ENCODE results near the gene SIGLEC1.

SIGLEC1 gene

DNA sequence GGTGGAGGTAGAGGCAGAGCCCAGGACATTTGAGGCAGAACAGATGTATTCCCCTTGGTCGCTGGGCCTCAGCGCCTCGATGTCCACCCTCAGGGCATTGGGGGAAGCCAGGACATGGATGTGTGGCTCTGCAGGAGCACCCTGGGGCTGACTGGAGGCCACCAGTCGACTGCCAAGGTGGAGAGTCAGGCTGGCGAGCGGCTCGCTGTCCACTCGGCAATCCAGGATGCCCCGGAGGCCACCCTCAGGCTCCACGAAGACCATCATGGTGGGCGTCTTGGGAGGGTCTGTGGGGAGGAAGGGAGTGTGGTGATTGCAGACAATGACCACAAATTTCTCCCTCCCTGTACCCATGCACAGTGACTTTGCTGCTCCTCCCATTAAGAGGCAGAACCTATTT lies 22.4 kb downstream of the SIGLEC1 start:
- DNase-seq: no peak
- intact Hi-C loops (cut with DNase I): no loop called here

DNA sequence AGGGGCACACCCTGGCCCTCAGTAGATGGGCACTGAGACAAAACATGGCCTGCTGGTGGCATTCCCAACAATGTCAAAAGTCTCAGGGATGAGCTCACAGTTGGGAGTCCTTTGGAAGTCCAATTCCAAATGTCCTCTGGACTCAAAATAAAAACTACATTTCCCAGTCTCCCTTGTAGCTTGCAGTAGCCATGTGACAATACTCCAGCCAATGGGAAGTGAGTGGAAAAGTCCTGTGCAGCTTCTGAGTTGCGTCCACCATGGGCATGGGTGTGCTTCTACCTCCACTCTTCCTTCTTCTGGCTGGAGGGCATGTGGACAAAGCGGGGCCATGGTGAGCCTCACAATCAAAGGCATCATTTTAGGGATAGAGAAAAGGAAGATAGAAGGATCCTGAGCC lies 24.7 kb downstream of the SIGLEC1 start:
- peak in 9 of 42 donors; percentile 7 to 48 (median 30) for DNase-seq

GRCh38 chr20:3686867-3687321 lies 25.5 kb downstream of the SIGLEC1 start:
- intact Hi-C loops (cut with DNase I): no loop called here
- peak in 38 of 42 donors; percentile 13 to 82 (median 56) for DNase-seq

More for the DNA sequence above, 24.7 kb downstream of the SIGLEC1 start:
- intact Hi-C loops (cut with DNase I): no loop called here

GRCh38 chr20:3686421-3686820 lies 26.0 kb downstream of the SIGLEC1 start:
- DNase-seq: no peak
- intact Hi-C loops (cut with DNase I): no loop called here

DNA sequence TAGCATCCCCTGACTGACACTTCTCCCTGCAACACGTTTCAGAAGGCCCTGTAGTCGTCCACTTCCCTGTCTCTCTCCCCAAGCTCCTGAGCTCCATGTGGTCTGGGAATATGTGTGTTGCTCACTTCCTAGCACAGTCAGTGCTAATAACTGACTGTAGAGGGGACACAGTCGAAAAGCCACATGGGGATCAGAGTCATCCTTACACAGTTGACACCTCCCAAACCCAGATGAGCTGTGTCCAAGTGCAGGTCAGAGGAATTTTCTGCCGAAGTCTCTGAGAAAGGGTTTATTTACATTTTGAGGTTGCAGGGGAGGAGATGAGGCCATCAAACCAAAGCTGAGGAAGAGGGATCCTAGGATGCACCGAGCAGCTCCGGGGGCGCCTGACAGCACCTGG lies 27.1 kb downstream of the SIGLEC1 start:
- intact Hi-C loops (cut with DNase I): no loop called here
- no peak for DNase-seq

DNA sequence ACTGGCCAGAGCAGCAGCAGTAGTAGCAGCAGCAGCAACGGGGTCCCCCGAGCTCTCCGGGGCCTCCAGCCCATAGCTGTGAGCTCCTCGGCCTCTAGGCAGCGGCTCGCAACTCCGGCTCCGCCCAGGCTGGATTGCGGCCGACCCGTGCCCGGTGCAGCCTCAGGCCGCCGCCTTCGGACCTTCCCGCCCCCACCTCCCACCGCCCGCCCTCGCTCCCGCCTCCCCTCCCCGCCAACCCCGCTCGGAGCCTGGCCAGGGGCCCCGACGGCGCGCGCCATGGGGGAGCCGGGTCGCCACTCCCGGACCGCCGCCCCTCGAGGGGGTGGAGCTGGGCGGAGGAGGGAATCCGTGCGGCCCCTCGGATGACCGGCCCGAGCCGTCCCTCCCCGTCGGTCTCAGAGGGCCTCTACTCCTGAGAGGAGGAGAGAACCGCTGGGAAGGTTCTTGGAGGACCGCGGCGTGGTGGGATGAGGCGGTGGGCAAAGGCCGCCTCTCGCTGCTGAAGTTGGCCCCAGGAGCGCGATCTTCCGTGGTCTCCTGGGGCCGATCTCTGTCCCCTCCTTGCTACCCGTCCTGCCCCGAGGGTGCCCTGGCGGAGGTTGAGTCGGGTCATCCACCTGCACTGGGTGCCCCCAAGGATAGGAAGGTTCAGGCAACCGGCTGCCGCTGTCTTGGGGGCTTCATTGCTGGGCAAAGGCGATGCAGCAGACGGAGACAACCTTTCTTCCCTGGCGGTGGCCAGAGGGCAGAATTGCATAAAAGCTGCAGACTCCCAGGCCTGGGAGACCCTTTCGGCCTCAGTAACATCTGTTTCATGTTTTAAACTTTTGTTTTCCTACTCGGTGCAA lies 30.2 kb downstream of the SIGLEC1 start, which contains the start of gene ADAM33:
TSS of gene ADAM33 (minus strand) at position 80 of the 851 bp plus-strand sequence. CDS start at position 74, 6 bp downstream.
- intact Hi-C loops (cut with DNase I): no loop called here
- DNase-seq: no peak

DNA sequence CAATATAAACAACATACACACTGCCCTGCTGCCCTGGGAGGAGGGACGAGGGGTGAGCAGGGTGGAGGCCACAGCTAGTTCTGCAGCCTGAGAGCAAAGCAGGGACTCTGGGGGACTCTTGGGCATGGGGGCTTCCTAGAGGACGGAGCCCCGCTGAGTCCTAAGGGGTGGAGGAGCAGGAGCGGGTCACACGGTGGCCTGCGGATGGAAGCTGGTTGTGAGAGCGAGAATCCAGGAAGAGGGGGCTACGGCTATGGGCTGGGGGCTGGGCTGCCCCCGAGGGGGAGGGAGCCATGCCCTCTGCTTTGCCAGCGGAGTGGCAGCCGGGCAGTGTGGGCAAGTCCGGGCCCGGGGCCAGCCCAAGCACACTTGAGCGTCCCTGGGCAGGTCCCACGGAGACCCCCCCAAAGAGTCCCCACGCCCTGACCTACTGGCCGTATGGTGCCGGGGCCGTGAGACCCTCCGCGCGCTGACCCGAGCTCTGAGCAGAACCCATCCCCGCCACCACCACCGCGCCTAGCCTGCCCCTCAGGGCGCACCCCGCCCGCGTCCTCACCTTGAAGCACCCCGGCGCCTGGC lies 31.0 kb downstream of the SIGLEC1 start:
- no peak for DNase-seq
- intact Hi-C loops (cut with DNase I): no loop called here

GRCh38 chr20:3680701-3681351 lies 31.6 kb downstream of the SIGLEC1 start:
- intact Hi-C loops (cut with DNase I): no loop called here
- DNase-seq: no peak

DNA sequence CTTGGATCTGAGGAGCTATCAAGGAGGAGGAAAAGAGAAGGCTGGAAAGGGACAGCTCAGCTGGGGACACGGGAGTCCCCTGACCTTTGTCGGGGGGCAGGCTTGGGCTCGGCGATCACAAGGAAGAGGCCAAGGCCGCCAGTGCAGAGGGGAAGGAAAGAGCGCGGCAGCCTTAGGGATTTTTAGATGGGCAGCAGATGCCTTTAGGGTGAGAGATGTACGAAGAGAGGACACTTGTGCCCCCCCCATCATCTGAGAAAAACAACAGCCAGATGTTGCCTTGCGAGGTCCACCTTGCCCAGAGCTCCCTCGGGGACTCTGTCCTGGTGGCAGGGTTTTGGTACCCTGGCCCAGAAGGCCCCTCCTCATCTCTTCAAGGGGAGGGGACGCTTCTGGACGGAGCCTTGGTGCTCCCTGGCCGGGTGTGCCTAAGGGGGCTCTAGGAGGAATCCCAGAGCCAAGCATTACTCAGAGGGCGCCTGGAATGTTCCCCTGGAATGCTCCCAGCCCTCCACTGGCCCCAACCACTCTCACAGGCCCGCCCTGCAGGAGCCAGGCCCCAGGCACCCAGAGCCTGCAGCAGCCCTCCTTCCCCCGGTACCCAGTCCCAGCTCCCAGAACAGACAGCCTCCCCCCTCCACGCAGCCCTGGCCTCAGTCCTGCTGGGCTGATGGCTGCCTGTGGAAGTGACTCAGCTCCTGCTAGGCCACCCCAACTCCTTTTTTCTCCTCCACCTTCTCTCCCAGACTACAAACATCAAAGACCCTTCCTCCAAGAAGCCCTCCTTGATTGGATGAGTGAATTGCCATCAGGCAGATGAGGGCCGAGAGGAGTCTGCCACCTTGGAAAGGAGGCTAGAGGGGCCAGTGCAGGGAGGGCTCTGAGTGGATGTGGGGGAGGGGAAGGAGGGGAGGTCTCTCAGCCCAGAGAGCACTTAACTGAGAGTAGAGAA lies 32.4 kb downstream of the SIGLEC1 start:
- intact Hi-C loops (cut with DNase I): loop anchor here (5.0 kb wide), 1 partner anchor 32 kb away; the partner anchor contains the start of gene SIGLEC1

DNA sequence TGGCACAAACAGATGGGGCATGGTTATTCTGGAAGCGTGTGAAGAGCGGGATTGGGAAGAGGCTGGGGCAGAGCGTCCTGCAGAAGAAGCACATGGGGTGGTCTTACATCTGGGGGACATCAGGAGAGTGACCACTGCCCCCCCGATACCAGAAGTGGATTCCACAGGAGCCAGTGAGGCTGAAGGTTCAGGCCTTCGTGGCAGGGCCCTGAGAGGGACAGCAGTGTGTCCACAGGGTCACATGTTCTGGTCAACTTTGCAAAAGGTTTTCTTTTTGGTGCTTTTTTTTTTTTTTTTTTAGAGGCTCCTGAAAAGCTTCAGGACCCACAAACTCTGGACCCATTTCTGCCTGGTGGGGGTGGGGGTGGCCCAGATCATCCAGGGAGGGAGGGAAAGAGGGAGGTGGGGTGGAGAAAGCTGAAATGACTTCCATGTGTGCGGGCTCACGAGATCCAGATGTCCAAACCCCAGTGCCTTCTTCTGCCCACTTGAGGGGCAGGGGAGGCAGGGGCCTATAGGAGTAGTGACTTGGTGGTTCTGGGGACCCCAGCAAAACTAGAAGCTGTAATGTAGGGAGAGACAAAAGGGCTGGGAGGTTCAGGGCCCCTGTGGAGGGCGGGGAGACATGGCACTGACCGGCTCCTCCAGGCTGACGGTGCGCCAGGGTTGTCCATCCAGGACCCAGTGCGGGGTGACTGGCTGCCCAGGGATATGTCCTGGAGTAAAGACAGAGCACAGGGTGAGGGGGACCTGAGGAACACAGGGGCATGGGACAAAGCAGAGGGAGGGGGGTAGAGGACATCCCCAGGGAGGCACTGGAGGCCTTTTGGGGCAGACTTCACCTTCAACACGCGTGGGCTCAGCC lies 33.3 kb downstream of the SIGLEC1 start:
- no peak for DNase-seq
- intact Hi-C loops (cut with DNase I): loop anchor here (5.0 kb wide), 1 partner anchor 33 kb away; the partner anchor contains the start of gene SIGLEC1

More for the DNA sequence above, 32.4 kb downstream of the SIGLEC1 start:
- DNase-seq: peak in 2 of 42 donors; percentile 7 to 19

- DNase-seq: no peak
- intact Hi-C loops (cut with DNase I): loop anchor here (5.0 kb wide), 1 partner anchor 34 kb away; the partner anchor contains the start of gene SIGLEC1
These were observed 34.2 kb downstream of the SIGLEC1 start for GRCh38 chr20:3678198-3678597.

DNA sequence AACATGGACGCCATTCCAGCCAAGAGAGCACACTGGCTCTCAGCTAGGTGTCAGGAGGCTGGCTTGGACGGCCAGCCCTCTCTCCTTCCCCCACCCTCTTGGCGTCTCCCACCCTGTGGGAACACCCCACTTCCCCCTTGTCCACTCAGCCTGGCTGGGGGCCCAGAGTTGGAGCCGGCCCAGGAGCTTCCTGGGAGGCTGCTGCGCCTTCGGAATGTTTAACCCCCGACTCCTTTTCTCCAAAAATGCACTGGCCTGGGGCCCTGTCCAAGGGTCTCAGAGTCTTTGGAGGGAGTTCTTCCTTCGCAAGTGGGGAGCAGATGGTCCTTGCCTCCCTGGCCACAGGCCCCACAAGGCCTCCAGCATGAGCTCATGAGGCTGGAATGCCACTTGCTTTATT lies 34.7 kb downstream of the SIGLEC1 start:
- DNase-seq: peak in 27 of 42 donors; percentile 7 to 75 (median 38)
- intact Hi-C loops (cut with DNase I): loop anchor here (5.0 kb wide), 1 partner anchor 35 kb away; the partner anchor contains the start of gene SIGLEC1

- intact Hi-C loops (cut with DNase I): loop anchor here (5.0 kb wide), 1 partner anchor 37 kb away; the partner anchor contains the start of gene SIGLEC1
- no peak for DNase-seq
These were observed 37.2 kb downstream of the SIGLEC1 start for GRCh38 chr20:3674995-3675900.

DNA sequence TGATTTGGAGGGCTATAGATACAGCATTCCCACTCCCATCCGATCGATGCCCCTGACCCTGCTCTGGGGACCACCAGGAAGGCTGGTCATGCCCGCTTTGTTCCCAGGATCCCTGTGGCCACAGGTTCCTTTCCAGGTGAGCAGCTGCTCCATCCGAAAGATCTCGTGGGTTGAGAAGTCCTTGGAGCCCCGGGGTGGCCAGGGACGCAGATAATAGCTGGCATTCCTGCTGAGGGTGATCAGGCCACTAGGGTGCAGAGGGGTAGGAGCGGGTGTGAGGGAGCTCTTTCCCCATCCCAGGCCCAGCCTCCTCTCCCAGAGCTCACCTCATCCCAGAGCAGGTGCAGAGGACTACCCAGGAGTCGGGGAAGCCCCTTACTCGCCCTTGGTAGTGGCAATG lies 38.0 kb downstream of the SIGLEC1 start:
- intact Hi-C loops (cut with DNase I): no loop called here
- no peak for DNase-seq

GRCh38 chr20:3673221-3674070 lies 39.0 kb downstream of the SIGLEC1 start:
- intact Hi-C loops (cut with DNase I): no loop called here

More at GRCh38 chr20:3673221-3674070, 39.0 kb downstream of the SIGLEC1 start:
- DNase-seq: no peak
